HepG2 (cell line): Measurements from ENCODE around the gene SENP6. TPM values are rescaled to one million over a fixed set of nuclear protein-coding genes. Genes with fewer than 3 reads are reported as not detected.

Experiments
- CCAR2 ChIP-seq: fragments of 200-400 bp; formaldehyde crosslinking; optimal IDR thresholded peaks from 2 replicates; pipeline ENCODE3; 2018; ENCODE audit warnings: low read depth, mild to moderate bottlenecking, low read length, moderate library complexity
- CEBPB ChIP-seq: IDR thresholded peaks from 2 replicates; pipeline ENCODE4 v1.6.1; 2011; ENCODE audit warnings: low read depth, low read length, improper control_type of control experiment, borderline replicate concordance
- CENPX ChIP-seq: sonication (generic); formaldehyde crosslinking; IDR thresholded peaks from 2 replicates; pipeline ENCODE4 v1.9.0; 2021; ENCODE audit warnings: mild to moderate bottlenecking, missing genetic modification reagents, moderate library complexity
- GABPA ChIP-seq, 2 experiments: IDR thresholded peaks; 2 replicates each; pipeline ENCODE4 v1.6.1; 2011 to 2016; ENCODE audit warnings: low read depth in 2 of 2, low read length in 1 of 2, missing biosample characterization in 1 of 2, missing genetic modification characterization in 1 of 2
- GATAD2A ChIP-seq: IDR thresholded peaks from 2 replicates; pipeline ENCODE4 v1.6.1; 2016
- ISX ChIP-seq: sonication (generic); formaldehyde crosslinking; conservative IDR thresholded peaks from 2 replicates; pipeline ENCODE4 v1.5.0; 2020; ENCODE audit warnings: missing genetic modification reagents
- MXI1 ChIP-seq: IDR thresholded peaks from 3 replicates; pipeline ENCODE4 v1.6.1; 2012; ENCODE audit warnings: low read depth, low read length, inconsistent platforms, borderline replicate concordance
- NCOA2 ChIP-seq: sonication (generic); formaldehyde crosslinking; IDR thresholded peaks from 2 replicates; pipeline ENCODE4 v1.8.0; 2022; ENCODE audit warnings: inconsistent platforms
- NCOA5 ChIP-seq: sonication (generic); formaldehyde crosslinking; IDR thresholded peaks from 2 replicates; pipeline ENCODE4 v1.4.0; 2020; ENCODE audit warnings: missing genetic modification reagents
- NR2F6 ChIP-seq, 2 experiments: IDR thresholded peaks; 2 replicates each; pipeline ENCODE4 v1.6.1; 2016; ENCODE audit warnings: antibody characterized with exemption in 1 of 2, mild to moderate bottlenecking in 1 of 2
- PPARG ChIP-seq: conservative IDR thresholded peaks from 2 replicates; pipeline ENCODE4 v1.6.1; 2016; ENCODE audit warnings: missing biosample characterization, missing genetic modification reagents
- RXRB ChIP-seq: IDR thresholded peaks from 2 replicates; pipeline ENCODE4 v1.6.1; 2016; ENCODE audit warnings: borderline replicate concordance, missing genetic modification reagents, missing compliant biosample characterization
- SKI ChIP-seq: fragments of 450-650 bp; IDR thresholded peaks from one replicate; pipeline ENCODE4 v1.6.1; 2018; ENCODE audit warnings: mild to moderate bottlenecking; ENCODE audit not compliant: partially characterized antibody
- TBX3 ChIP-seq: fragments of 450-650 bp; IDR thresholded peaks from 2 replicates; pipeline ENCODE4 v1.6.1; 2017; ENCODE audit warnings: antibody characterized with exemption, mild to moderate bottlenecking, inconsistent platforms, borderline replicate concordance
- ZMAT3 ChIP-seq: sonication (generic); formaldehyde crosslinking; conservative IDR thresholded peaks from 2 replicates; pipeline ENCODE4 v1.7.0; 2021; ENCODE audit warnings: missing genetic modification reagents
- ZNF138 ChIP-seq: sonication (generic); formaldehyde crosslinking; IDR thresholded peaks from 2 replicates; pipeline ENCODE4 v1.5.0; 2020; ENCODE audit warnings: mild to moderate bottlenecking, low read depth, missing genetic modification reagents
- ZNF451 ChIP-seq: sonication (generic); formaldehyde crosslinking; IDR thresholded peaks from 2 replicates; pipeline ENCODE4 v1.5.0; 2020; ENCODE audit warnings: mild to moderate bottlenecking, missing genetic modification reagents
- ZNF629 ChIP-seq: sonication (generic); formaldehyde crosslinking; conservative IDR thresholded peaks from 2 replicates; pipeline ENCODE4 v1.5.0; 2020; ENCODE audit warnings: missing genetic modification reagents
- ZNF775 ChIP-seq: sonication (generic); formaldehyde crosslinking; IDR thresholded peaks from 2 replicates; pipeline ENCODE4 v1.4.0; 2020; ENCODE audit warnings: missing genetic modification reagents, mild to moderate bottlenecking, moderate library complexity, borderline replicate concordance
- polyA plus RNA-seq, 8 experiments: library from polyadenylated mRNA; depleted of rRNA in 3 of 8; stranded (reverse) in 7 of 8; unstranded in 1 of 8; fragments of >200 nt; fragmentation: Illumina TruSeq in 4 of 8; extraction: Trizol in 4 of 8; gene quantifications; 2 replicates each; pipeline versions ENCODE4 v1.2.1 to v1.2.3, GENCODE V29; 2011 to 2016; ENCODE audit warnings: low read depth in 4 of 8, missing spikeins in 1 of 8, mixed read lengths in 1 of 8; ENCODE audit not compliant: insufficient read depth in 1 of 8
- total RNA-seq, 5 experiments: library from RNA; depleted of rRNA; stranded (reverse); fragments of >200 nt; fragmentation: Illumina TruSeq; extraction: Trizol; gene quantifications; 2 replicates each; pipeline ENCODE4 v1.2.3, GENCODE V29; 2016; ENCODE audit warnings: low read depth in 1 of 5
- TF ChIP-seq, protein P1 (sequence below): sonication (generic); formaldehyde crosslinking; IDR thresholded peaks from 2 replicates; pipeline ENCODE4 v1.4.0; 2020; ENCODE audit warnings: missing genetic modification reagents

Gene SENP6
- total and polyA plus RNA-seq, 2 of the 13 experiments (the other 11 are each of a cell fraction or from before 2014, with no cell fraction given) = 21.9 to 50.1 TPM

DNA sequence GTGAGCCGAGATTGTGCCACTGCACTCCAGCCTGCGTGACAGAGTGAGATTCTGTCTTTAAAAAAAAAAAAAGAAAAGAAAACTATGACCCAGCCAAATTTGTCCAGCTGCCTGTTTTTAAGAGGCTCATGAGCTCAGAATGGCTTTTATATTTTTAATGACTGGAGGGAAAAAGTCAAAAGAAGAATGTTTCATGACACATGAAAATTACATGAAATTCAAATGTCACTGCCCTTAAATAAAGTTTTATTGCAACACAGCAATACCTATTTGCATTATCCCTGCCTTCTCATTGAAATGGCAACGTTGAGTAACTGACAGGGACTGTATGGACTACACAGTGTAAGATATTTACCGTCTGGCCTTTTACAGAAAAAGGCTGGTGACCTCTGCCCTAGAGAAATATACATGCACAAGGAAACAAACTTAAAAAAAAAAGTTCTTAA, 11.4 kb downstream of the SENP6 start (continued):
- no peak for TF ChIP-seq NCOA5 (CRISPR knock-in tag)
- TF ChIP-seq ZMAT3 (CRISPR knock-in tag) = no peak
- no peak for TF ChIP-seq GABPA (IDR thresholded peaks at IDR 0.05; ENCODE audit: low read depth, low read length)
- no peak for TF ChIP-seq GABPA (CRISPR knock-in tag; IDR thresholded peaks at IDR 0.05; ENCODE audit: low read depth)
- TF ChIP-seq ZNF138 = no peak
- TF ChIP-seq CEBPB = peak; percentile 77
- no peak for TF ChIP-seq NCOA2
- TF ChIP-seq, protein P1, sequence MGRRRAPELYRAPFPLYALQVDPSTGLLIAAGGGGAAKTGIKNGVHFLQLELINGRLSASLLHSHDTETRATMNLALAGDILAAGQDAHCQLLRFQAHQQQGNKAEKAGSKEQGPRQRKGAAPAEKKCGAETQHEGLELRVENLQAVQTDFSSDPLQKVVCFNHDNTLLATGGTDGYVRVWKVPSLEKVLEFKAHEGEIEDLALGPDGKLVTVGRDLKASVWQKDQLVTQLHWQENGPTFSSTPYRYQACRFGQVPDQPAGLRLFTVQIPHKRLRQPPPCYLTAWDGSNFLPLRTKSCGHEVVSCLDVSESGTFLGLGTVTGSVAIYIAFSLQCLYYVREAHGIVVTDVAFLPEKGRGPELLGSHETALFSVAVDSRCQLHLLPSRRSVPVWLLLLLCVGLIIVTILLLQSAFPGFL (CRISPR knock-in tag) = no peak
- TF ChIP-seq ZNF629 = no peak
- TF ChIP-seq GATAD2A (CRISPR knock-in tag) = 0 out of 2 replicates have a peak, but pooled peaks have one; percentile 16
- no peak for TF ChIP-seq ZNF451 (CRISPR knock-in tag)
- no peak for TF ChIP-seq CENPX (CRISPR knock-in tag)
- peak; percentile 83 for TF ChIP-seq PPARG (CRISPR knock-in tag)
- TF ChIP-seq TBX3 = no peak
- no peak for TF ChIP-seq CCAR2
- TF ChIP-seq MXI1 = no peak
- TF ChIP-seq NR2F6 (IDR thresholded peaks at IDR 0.05) = peak; percentile 25; the same call in 1 of the 2 replicates
- TF ChIP-seq NR2F6 (CRISPR knock-in tag; IDR thresholded peaks at IDR 0.05) = no peak
- TF ChIP-seq ISX = no peak
- peak; percentile 68; the same call in 1 of the 2 replicates for TF ChIP-seq RXRB (CRISPR knock-in tag)
- no peak for TF ChIP-seq ZNF775
- peak; percentile 13 for TF ChIP-seq SKI
